GM12875 (cell line): ENCODE results near the gene C5orf15.

ENCODE experiments used
- H3K4me3 ChIP-seq: one replicate; pipeline ENCODE4 v1.5.1; 2011; ENCODE audit warnings: low read depth, low read length, control low read depth
- TF ChIP-seq, protein P1 (sequence below): IDR thresholded peaks from 2 replicates; pipeline ENCODE4 v1.5.1; 2011; ENCODE audit warnings: low read depth, mild to moderate bottlenecking, control low read depth, inconsistent platforms, low read length, moderate library complexity, borderline replicate concordance; ENCODE audit not compliant: insufficient read depth

C5orf15 gene

GRCh38 chr5:134003817-134004625 lies 35.6 kb upstream of the C5orf15 start:
- TF ChIP-seq, protein P1, sequence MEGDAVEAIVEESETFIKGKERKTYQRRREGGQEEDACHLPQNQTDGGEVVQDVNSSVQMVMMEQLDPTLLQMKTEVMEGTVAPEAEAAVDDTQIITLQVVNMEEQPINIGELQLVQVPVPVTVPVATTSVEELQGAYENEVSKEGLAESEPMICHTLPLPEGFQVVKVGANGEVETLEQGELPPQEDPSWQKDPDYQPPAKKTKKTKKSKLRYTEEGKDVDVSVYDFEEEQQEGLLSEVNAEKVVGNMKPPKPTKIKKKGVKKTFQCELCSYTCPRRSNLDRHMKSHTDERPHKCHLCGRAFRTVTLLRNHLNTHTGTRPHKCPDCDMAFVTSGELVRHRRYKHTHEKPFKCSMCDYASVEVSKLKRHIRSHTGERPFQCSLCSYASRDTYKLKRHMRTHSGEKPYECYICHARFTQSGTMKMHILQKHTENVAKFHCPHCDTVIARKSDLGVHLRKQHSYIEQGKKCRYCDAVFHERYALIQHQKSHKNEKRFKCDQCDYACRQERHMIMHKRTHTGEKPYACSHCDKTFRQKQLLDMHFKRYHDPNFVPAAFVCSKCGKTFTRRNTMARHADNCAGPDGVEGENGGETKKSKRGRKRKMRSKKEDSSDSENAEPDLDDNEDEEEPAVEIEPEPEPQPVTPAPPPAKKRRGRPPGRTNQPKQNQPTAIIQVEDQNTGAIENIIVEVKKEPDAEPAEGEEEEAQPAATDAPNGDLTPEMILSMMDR: no peak
- H3K4me3 ChIP-seq: peak overlapping the region; percentile 88

GRCh38 chr5:134003064-134003816 lies 34.8 kb upstream of the C5orf15 start:
- TF ChIP-seq, protein P1: no peak
- H3K4me3 ChIP-seq: peak overlapping the region; percentile 88

- no peak overlapping the region for H3K4me3 ChIP-seq
- TF ChIP-seq, protein P1: no peak
Measured at GRCh38 chr5:134001938-134002731, 33.7 kb upstream of the C5orf15 start.

- TF ChIP-seq, protein P1: no peak
- H3K4me3 ChIP-seq: no peak overlapping the region
Measured at GRCh38 chr5:134000696-134001453, 32.5 kb upstream of the C5orf15 start.

DNA sequence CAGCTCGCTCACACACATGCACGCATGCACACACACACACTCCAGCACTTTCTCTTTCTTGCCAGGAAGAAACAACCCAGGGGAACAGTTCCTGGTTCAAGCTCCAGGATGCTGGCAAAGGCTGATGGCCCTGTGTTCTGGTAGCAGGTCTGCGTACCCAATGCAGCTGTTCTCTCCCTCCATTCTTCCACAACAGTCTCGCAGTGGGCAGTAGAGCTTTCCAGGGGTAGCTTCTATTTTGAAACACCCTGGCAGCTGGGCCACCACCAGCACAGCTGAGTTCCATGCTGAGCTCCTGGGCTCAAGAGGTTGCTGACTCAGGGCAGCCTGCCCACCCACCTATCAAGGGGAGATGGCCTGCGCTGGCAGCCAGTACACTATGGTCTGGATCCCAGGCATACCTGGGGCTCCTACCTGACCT lies 31.7 kb upstream of the C5orf15 start:
- H3K4me3 ChIP-seq: no peak overlapping the region
- TF ChIP-seq, protein P1: no peak

DNA sequence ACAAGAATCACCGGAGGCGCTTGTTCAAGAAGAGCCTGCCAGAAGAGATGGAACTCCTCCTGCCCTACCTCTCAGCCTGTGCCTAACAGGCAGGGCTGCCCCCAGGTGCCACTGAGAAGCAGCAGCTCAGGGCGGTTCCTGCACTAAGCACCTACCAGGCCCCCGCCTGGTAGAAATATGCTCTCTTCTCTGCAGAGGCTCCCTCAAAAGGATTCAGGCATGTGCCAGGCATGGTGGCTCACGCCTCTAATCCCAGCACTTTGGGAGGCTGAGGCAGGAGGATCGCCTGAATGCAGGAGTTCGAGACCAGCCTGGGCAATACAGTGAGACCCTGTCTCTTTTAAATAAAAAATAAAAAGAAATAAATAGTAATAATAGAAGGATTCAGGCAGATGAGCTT lies 30.4 kb upstream of the C5orf15 start:
- no peak overlapping the region for H3K4me3 ChIP-seq
- TF ChIP-seq, protein P1: no peak
